ENCODE data around the gene USP9X. TPM values are rescaled to one million over a fixed set of nuclear protein-coding genes. Genes with fewer than 3 reads are reported as not detected.

Gene USP9X
- total and polyA plus RNA-seq, 2 experiments from 2014 or later, result 23.8 to 114 TPM

DNA sequence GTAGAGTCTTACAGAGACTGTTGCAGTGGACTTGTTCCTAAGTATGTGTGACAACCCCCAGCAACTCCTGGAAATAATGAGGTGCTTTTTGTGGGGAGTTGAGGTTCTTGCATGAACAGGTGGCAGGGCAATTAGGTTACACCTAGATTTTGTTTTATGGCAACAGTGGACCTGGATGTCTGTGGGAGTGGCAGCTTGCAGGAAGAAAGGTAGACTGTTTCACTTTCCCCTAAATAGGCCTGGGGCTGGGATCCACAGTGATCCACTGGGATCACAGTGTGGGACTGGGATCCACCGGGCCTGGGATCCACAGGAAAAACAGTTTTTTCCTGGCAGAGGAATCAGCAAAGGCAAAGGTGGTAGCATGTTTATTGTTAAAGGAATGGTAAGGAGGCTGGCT, 18.3 kb upstream of the USP9X start:
- WGBS (ENCODE audit: low lambda C conversion rate, missing lambda C conversion rate), result 64% methylated on average over 1 of the region's 1 CpG
- no peak for DNase-seq (ENCODE audit: low spot score)

DNA sequence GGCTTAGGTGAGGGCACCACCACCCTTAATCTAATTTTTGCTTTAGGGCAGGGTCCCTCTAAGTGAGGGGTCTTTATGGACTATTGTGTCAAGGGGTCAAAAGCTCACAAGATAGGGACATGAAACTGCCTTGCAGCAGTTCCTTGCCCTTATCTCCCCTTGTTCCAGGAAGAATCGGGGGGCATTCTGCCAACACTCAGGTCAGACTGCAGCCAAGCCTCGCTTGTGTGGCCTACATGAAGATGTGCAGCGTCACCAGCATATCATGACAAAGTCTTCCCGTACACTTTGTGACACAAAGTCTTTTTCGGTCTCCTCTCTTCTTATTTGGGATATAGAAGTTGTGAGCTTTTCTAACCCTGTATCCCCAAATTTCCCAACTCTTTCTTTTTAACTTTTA, 17.5 kb upstream of the USP9X start:
- no peak for DNase-seq (ENCODE audit: low spot score)
- Histone ChIP-seq H3K4me3 (no peak overlapping the region), H3K27me3 (no peaks in the 10 kb centered on the region), H4K20me1 (ENCODE audit: insufficient read depth, poor library complexity, severe bottlenecking) (no peaks in the 10 kb centered on the region), H3K4me1 (ENCODE audit: insufficient read depth) (no peaks in the 10 kb centered on the region), H3K4me2 (no peak overlapping the region), H3K9me2 (replicated peaks; ENCODE audit: insufficient read depth) (no peaks in the 10 kb centered on the region), H3K27ac (no peak overlapping the region), H3K79me2 (no peaks in the 10 kb centered on the region), H2AFZ (no peak overlapping the region), H3K36me3 (replicated peaks; ENCODE audit: insufficient read depth, low read depth) (no peaks in the 10 kb centered on the region), H3K9me3 (ENCODE audit: low read depth) (no peaks in the 10 kb centered on the region)
- no peak for TF ChIP-seq CTCF (IDR thresholded peaks at IDR 0.05; ENCODE audit: poor library complexity)
- no peak for TF ChIP-seq EZH2 (IDR thresholded peaks at IDR 0.05; ENCODE audit: borderline replicate concordance)
- TF ChIP-seq EZH2phosphoT487 (IDR thresholded peaks at IDR 0.05; ENCODE audit: low read depth, severe bottlenecking, unreplicated experiment), result no peak
- WGBS (ENCODE audit: low lambda C conversion rate, missing lambda C conversion rate), result 93% methylated on average over 5 of the region's 5 CpGs

More for the DNA sequence above, 18.3 kb upstream of the USP9X start:
- H3K79me2 ChIP-seq, result no peaks in the 10 kb centered on the region
- no peaks in the 10 kb centered on the region for H3K27me3 ChIP-seq
- no peaks in the 10 kb centered on the region for H3K9me2 ChIP-seq (replicated peaks; ENCODE audit: insufficient read depth)
- no peaks in the 10 kb centered on the region for H4K20me1 ChIP-seq (ENCODE audit: insufficient read depth, poor library complexity, severe bottlenecking)
- H3K9me3 ChIP-seq (ENCODE audit: low read depth), result no peaks in the 10 kb centered on the region
- H3K36me3 ChIP-seq (replicated peaks; ENCODE audit: insufficient read depth, low read depth), result no peaks in the 10 kb centered on the region
- no peak overlapping the region for H2AFZ ChIP-seq
- H3K4me3 ChIP-seq, result no peak overlapping the region
- no peak for TF ChIP-seq EZH2phosphoT487 (IDR thresholded peaks at IDR 0.05; ENCODE audit: low read depth, severe bottlenecking, unreplicated experiment)
- H3K4me2 ChIP-seq, result no peak overlapping the region
- H3K4me1 ChIP-seq (ENCODE audit: insufficient read depth), result no peaks in the 10 kb centered on the region
- no peak overlapping the region for H3K27ac ChIP-seq

- WGBS (ENCODE audit: low lambda C conversion rate, missing lambda C conversion rate), result 98% methylated on average over 30 of the region's 30 CpGs
- no peaks in the 10 kb centered on the region for H3K79me2 ChIP-seq
- no peaks in the 10 kb centered on the region for H3K36me3 ChIP-seq (replicated peaks; ENCODE audit: insufficient read depth, low read depth)
- no peak overlapping the region for H2AFZ ChIP-seq
- H4K20me1 ChIP-seq (ENCODE audit: insufficient read depth, poor library complexity, severe bottlenecking), result no peaks in the 10 kb centered on the region
- TF ChIP-seq EZH2phosphoT487 (IDR thresholded peaks at IDR 0.05; ENCODE audit: low read depth, severe bottlenecking, unreplicated experiment), result no peak
- TF ChIP-seq CTCF (IDR thresholded peaks at IDR 0.05; ENCODE audit: poor library complexity), result no peak
- TF ChIP-seq EZH2 (IDR thresholded peaks at IDR 0.05; ENCODE audit: borderline replicate concordance), result no peak
- no peak overlapping the region for H3K27ac ChIP-seq
- no peak overlapping the region for H3K4me3 ChIP-seq
- no peaks in the 10 kb centered on the region for H3K9me3 ChIP-seq (ENCODE audit: low read depth)
- H3K4me2 ChIP-seq, result no peak overlapping the region
- H3K27me3 ChIP-seq, result no peaks in the 10 kb centered on the region
- no peaks in the 10 kb centered on the region for H3K4me1 ChIP-seq (ENCODE audit: insufficient read depth)
- DNase-seq (ENCODE audit: low spot score), result no peak
- H3K9me2 ChIP-seq (replicated peaks; ENCODE audit: insufficient read depth), result no peaks in the 10 kb centered on the region
Measured at GRCh38 chrX:41076742-41077141, 8.5 kb upstream of the USP9X start.

- Histone ChIP-seq H4K20me1 (ENCODE audit: insufficient read depth, poor library complexity, severe bottlenecking) (peaks cover 4% of the 10 kb centered on the region), H3K4me1 (ENCODE audit: insufficient read depth) (peaks cover 4% of the 10 kb centered on the region), H3K27ac (no peak overlapping the region), H3K79me2 (peaks cover 14% of the 10 kb centered on the region), H3K4me2 (no peak overlapping the region), H2AFZ (no peak overlapping the region), H3K9me3 (ENCODE audit: low read depth) (no peaks in the 10 kb centered on the region), H3K9me2 (replicated peaks; ENCODE audit: insufficient read depth) (no peaks in the 10 kb centered on the region), H3K36me3 (replicated peaks; ENCODE audit: insufficient read depth, low read depth) (no peaks in the 10 kb centered on the region), H3K4me3 (no peak overlapping the region), H3K27me3 (no peaks in the 10 kb centered on the region)
- no peak for DNase-seq (ENCODE audit: low spot score)
- TF ChIP-seq EZH2 (IDR thresholded peaks at IDR 0.05; ENCODE audit: borderline replicate concordance) (no peak), EZH2phosphoT487 (IDR thresholded peaks at IDR 0.05; ENCODE audit: low read depth, severe bottlenecking, unreplicated experiment) (no peak), CTCF (IDR thresholded peaks at IDR 0.05; ENCODE audit: poor library complexity) (no peak)
- 77% methylated on average over 2 of the region's 2 CpGs for WGBS (ENCODE audit: low lambda C conversion rate, missing lambda C conversion rate)
Measured at GRCh38 chrX:41081821-41082220, 3.4 kb upstream of the USP9X start.
